T-helper 2 cell treated with Interferon-gamma antibody and Interleukin-4, amounts not matched to agents 5 μg/mL and 100 μg/mL, for 36 hours (primary cell): ENCODE data around the gene DOCK4.
"Not testable (repeated sequence)": the region's sequence is repeated elsewhere in the genome, so short reads cannot be mapped to it uniquely, and the experiment has no call there.

Experiments used
- DNase-seq: peaks from one replicate; pipeline ENCODE4 v3.0.0; 2021; ENCODE audit warnings: low spot score
- H3K27ac Mint-ChIP-seq: one replicate; pipeline ENCODE4 v1.8.0; 2021; ENCODE audit warnings: mild to moderate bottlenecking, mixed read lengths
- H3K27me3 Mint-ChIP-seq: one replicate; pipeline ENCODE4 v1.8.0; 2021; ENCODE audit warnings: low read depth, mixed read lengths
- H3K36me3 Mint-ChIP-seq: one replicate; pipeline ENCODE4 v1.8.0; 2021; ENCODE audit warnings: low read depth, mixed read lengths
- H3K4me1 Mint-ChIP-seq: one replicate; pipeline ENCODE4 v1.8.0; 2021; ENCODE audit warnings: low read depth, mixed read lengths
- H3K4me3 Mint-ChIP-seq: one replicate; pipeline ENCODE4 v1.8.0; 2022; ENCODE audit warnings: mild to moderate bottlenecking, moderate library complexity, mixed read lengths
- H3K9me3 Mint-ChIP-seq: one replicate; pipeline ENCODE4 v1.8.0; 2021; ENCODE audit warnings: mixed read lengths

Gene DOCK4

GRCh38 chr7:111910656-111911055 lies 295.5 kb downstream of the DOCK4 start:
- Mint-ChIP-seq H3K4me3 (no peak overlapping the region), H3K27ac (no peak overlapping the region), H3K36me3 (no peaks in the 10 kb centered on the region), H3K9me3 (no peaks in the 10 kb centered on the region), H3K4me1 (no peaks in the 10 kb centered on the region), H3K27me3 (peaks cover 3% of the 10 kb centered on the region)
- no peak for DNase-seq

DNA sequence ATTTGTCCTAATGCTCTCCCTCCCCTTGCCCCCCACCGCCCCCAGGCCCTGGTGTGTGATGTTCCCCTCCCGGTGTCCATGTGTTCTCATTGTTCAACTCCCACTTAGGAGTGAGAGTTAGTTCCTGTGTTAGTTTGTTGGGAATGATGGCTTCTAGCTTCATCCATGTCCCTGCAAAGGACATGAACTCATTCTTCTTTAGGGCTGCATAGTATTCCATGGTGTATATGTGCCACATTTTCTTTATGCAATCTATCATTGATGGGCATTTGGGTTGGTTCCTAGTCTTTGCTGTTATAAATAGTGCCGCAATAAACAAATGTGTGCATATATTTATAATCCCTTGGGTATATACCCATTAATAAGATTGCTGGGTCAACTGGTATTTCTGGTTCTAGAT lies 297.5 kb downstream of the DOCK4 start:
- H3K36me3 Mint-ChIP-seq, H3K4me1 Mint-ChIP-seq, H3K9me3 Mint-ChIP-seq, H3K27me3 Mint-ChIP-seq, H3K4me3 Mint-ChIP-seq, H3K27ac Mint-ChIP-seq, DNase-seq: not testable (repeated sequence)

- H3K4me3 Mint-ChIP-seq: no peak overlapping the region
- H3K27ac Mint-ChIP-seq: no peak overlapping the region
- no peak for DNase-seq
- H3K36me3 Mint-ChIP-seq: no peaks in the 10 kb centered on the region
- H3K9me3 Mint-ChIP-seq: no peaks in the 10 kb centered on the region
- H3K27me3 Mint-ChIP-seq: no peaks in the 10 kb centered on the region
- H3K4me1 Mint-ChIP-seq: no peaks in the 10 kb centered on the region
Measured at GRCh38 chr7:111903797-111904196, 302.4 kb downstream of the DOCK4 start.

DNA sequence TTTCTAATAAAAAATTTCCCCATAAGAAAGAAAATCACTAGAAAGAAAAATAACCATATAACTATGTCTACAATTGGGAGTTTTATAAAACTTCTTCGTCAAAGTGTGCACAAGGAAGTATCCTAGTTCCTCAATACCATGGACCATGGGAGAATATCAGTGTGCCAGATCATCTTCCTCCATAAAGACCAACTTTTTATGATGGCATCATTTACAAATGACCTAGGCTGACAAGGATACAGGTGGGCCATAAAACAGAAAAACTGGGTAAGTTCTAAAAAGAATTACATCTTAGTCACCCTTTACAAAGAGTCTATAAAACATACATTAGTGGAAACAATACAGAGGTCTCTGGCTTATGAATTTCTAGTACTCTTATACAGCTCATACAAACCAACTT lies 303.2 kb downstream of the DOCK4 start:
- Mint-ChIP-seq H3K4me1 (no peaks in the 10 kb centered on the region), H3K27ac (no peak overlapping the region), H3K4me3 (no peak overlapping the region), H3K9me3 (no peaks in the 10 kb centered on the region), H3K36me3 (no peaks in the 10 kb centered on the region), H3K27me3 (no peaks in the 10 kb centered on the region)
- DNase-seq: no peak

GRCh38 chr7:111900283-111900682 lies 305.9 kb downstream of the DOCK4 start:
- DNase-seq: no peak
- H3K4me3 Mint-ChIP-seq: no peak overlapping the region
- H3K4me1 Mint-ChIP-seq: no peaks in the 10 kb centered on the region
- no peaks in the 10 kb centered on the region for H3K9me3 Mint-ChIP-seq
- no peak overlapping the region for H3K27ac Mint-ChIP-seq
- H3K27me3 Mint-ChIP-seq: no peaks in the 10 kb centered on the region
- no peaks in the 10 kb centered on the region for H3K36me3 Mint-ChIP-seq

DNA sequence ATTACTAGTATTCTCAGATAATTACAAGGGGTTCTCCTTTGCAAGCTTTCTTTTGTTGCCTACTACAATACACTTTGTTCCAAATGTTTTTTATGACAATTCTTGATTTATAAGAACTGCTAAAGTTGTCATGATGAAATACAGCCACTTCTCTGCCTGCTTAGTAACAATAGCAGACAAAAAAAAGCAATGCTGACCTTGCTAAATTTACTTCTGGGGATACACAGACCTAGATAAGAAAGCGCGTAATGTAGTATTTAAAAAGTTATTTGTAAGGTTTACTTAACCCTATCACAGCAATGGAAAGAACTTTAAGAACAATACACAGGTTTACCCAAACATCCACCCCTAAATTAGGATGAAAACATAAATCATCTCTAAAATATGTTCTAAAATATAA lies 311.1 kb downstream of the DOCK4 start:
- H3K4me1 Mint-ChIP-seq: no peaks in the 10 kb centered on the region

GRCh38 chr7:111894518-111894917 lies 311.7 kb downstream of the DOCK4 start:
- no peaks in the 10 kb centered on the region for H3K36me3 Mint-ChIP-seq
- no peak overlapping the region for H3K4me3 Mint-ChIP-seq
- no peak overlapping the region for H3K27ac Mint-ChIP-seq
- H3K4me1 Mint-ChIP-seq: no peaks in the 10 kb centered on the region
- no peaks in the 10 kb centered on the region for H3K9me3 Mint-ChIP-seq
- H3K27me3 Mint-ChIP-seq: no peaks in the 10 kb centered on the region
- DNase-seq: no peak

More for the DNA sequence above, 311.1 kb downstream of the DOCK4 start:
- Mint-ChIP-seq H3K36me3 (no peaks in the 10 kb centered on the region), H3K27ac (no peak overlapping the region), H3K4me3 (no peak overlapping the region), H3K9me3 (no peaks in the 10 kb centered on the region), H3K27me3 (no peaks in the 10 kb centered on the region)
- DNase-seq: no peak

DNA sequence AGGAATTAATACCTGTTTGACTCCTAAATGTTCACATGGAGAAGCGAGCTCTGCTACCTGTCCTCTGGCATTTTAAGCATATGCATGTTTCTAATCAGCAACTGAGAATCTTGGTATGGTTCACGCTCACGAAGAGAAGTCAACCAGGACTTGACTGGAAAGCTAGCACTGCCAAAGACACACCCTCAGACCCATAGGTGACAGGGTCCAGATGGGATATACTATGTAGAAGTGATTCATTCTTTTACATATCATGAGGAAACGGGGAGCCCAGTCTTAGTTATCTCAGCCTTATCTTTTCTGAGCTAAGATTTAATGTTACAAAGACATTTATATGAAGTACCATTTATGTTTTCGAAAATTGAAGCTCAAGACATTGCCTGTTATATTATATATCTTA lies 313.0 kb downstream of the DOCK4 start:
- H3K27ac Mint-ChIP-seq: no peak overlapping the region
- H3K27me3 Mint-ChIP-seq: no peaks in the 10 kb centered on the region
- DNase-seq: no peak
- no peaks in the 10 kb centered on the region for H3K36me3 Mint-ChIP-seq
- no peaks in the 10 kb centered on the region for H3K9me3 Mint-ChIP-seq
- no peaks in the 10 kb centered on the region for H3K4me1 Mint-ChIP-seq
- no peak overlapping the region for H3K4me3 Mint-ChIP-seq

DNA sequence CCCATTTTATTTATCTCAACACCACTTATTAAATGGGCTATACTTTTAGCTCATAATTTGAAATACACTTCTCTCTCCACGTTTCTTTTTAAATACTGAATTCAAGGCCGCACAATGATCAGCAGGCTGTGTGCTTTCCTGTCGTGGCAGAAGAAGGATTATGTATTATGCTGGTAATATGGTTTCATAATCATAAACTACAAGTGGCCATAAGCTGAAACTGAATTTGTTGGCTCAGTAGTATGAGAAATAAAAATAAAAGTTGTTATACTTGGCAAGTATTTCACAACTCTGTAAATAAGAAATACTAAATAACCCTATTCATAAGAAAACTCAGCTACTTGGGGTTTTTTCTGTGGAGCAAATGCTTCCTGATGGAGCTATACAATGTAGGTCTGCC lies 313.6 kb downstream of the DOCK4 start:
- Mint-ChIP-seq H3K9me3 (no peaks in the 10 kb centered on the region), H3K36me3 (no peaks in the 10 kb centered on the region), H3K27me3 (no peaks in the 10 kb centered on the region), H3K4me3 (no peak overlapping the region), H3K27ac (no peak overlapping the region), H3K4me1 (no peaks in the 10 kb centered on the region)
- no peak for DNase-seq

DNA sequence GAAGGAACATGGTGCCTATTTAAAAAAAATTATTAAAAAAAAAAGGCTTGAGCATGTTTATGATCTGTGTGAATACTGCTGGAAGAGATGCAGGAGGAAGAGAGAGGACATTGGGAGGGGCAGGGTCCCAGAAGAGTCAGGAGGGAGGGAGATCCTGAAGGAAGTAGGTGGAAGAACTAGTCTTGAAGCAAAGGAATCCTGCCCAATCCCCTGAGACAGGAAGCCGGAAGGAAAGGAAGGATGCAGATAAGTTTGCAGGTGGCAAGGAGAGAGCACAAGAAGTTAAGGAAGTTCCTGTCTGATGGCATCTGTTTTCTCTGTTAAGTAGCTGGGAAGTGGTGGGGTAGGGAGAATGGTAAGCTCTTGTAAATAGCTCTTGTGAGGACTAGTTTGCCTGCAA lies 318.5 kb downstream of the DOCK4 start:
- H3K36me3 Mint-ChIP-seq: no peaks in the 10 kb centered on the region
- H3K27ac Mint-ChIP-seq: no peak overlapping the region
- H3K4me1 Mint-ChIP-seq: no peaks in the 10 kb centered on the region
- DNase-seq: no peak
- H3K4me3 Mint-ChIP-seq: no peak overlapping the region
- no peaks in the 10 kb centered on the region for H3K27me3 Mint-ChIP-seq
- no peaks in the 10 kb centered on the region for H3K9me3 Mint-ChIP-seq

- no peak overlapping the region for H3K27ac Mint-ChIP-seq
- no peaks in the 10 kb centered on the region for H3K4me1 Mint-ChIP-seq
- no peak overlapping the region for H3K4me3 Mint-ChIP-seq
- DNase-seq: no peak
- H3K36me3 Mint-ChIP-seq: no peaks in the 10 kb centered on the region
- no peaks in the 10 kb centered on the region for H3K27me3 Mint-ChIP-seq
- H3K9me3 Mint-ChIP-seq: no peaks in the 10 kb centered on the region
Measured at GRCh38 chr7:111886233-111886632, 320.0 kb downstream of the DOCK4 start.

GRCh38 chr7:111883241-111883640 lies 323.0 kb downstream of the DOCK4 start:
- DNase-seq: no peak
- no peaks in the 10 kb centered on the region for H3K9me3 Mint-ChIP-seq
- H3K4me1 Mint-ChIP-seq: no peaks in the 10 kb centered on the region
- no peak overlapping the region for H3K4me3 Mint-ChIP-seq
- no peaks in the 10 kb centered on the region for H3K27me3 Mint-ChIP-seq
- H3K27ac Mint-ChIP-seq: no peak overlapping the region
- no peaks in the 10 kb centered on the region for H3K36me3 Mint-ChIP-seq

DNA sequence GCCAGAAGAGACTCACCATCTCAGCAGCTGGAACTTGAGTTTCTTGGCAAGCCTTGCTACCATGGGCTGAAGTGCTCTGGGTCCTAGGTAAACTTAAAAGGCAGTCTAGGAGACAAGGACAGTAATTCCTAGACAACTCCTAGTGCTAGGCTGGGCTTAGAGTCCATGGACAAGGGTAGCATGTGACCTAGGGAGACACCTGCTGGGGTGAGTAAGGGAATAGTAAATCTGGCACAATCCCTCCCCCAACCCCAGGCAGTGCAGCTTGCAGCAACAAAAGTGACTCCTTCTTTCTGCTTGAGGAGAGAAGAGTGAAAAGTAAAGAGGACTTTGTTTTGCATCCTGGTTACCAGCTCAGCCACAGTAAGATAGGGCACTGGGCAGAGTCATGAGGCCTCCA lies 327.4 kb downstream of the DOCK4 start:
- H3K4me3 Mint-ChIP-seq: no peak overlapping the region
- H3K27ac Mint-ChIP-seq: no peak overlapping the region
- H3K9me3 Mint-ChIP-seq: no peaks in the 10 kb centered on the region
- DNase-seq: no peak
- no peaks in the 10 kb centered on the region for H3K4me1 Mint-ChIP-seq
- H3K27me3 Mint-ChIP-seq: no peaks in the 10 kb centered on the region
- H3K36me3 Mint-ChIP-seq: no peaks in the 10 kb centered on the region

- Mint-ChIP-seq H3K27me3 (no peaks in the 10 kb centered on the region), H3K27ac (no peak overlapping the region), H3K4me3 (no peak overlapping the region), H3K9me3 (no peaks in the 10 kb centered on the region), H3K36me3 (no peaks in the 10 kb centered on the region), H3K4me1 (no peaks in the 10 kb centered on the region)
- no peak for DNase-seq
Measured at GRCh38 chr7:111877931-111878330, 328.3 kb downstream of the DOCK4 start.

DNA sequence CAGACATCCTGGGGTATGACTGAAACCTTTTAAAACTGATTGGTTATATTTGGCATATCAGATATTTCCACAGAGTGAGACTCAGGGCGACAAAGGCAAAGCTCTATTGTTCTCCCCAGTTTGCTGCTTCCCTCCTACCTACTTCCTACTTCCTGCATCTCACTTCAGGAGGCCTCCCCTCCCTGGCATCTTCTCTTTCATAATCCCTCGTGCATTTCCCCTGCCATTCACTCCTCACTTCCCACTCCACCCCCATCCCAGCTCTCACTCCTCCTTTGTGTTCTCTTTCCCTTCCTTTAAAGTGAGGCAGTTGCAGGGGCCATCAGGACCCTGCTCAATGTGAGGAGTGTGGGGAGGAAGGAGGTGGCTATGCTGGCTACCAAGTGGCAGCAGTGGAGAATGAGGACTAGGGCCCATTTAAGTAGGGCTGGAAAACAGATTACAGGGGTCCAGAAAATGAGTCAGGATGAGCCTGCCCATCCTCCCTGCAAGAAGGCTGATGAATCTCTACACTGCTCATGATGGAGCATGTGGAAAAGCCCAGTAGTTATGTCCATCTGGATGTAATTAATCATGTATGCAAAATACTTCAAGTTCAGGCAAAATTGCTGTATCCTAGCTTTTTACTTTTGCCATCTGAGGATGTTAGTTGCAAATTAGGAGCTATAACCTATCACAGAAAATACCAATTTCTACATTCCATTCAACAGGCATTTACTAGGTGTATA lies 332.1 kb downstream of the DOCK4 start:
- DNase-seq: no peak
- Mint-ChIP-seq H3K27ac (no peak overlapping the region), H3K4me3 (no peak overlapping the region), H3K4me1 (no peaks in the 10 kb centered on the region), H3K9me3 (no peaks in the 10 kb centered on the region), H3K36me3 (no peaks in the 10 kb centered on the region), H3K27me3 (peaks cover 5% of the 10 kb centered on the region)
